Ovary (tissue), 9 donors: ENCODE data around the gene G6PC1. TPM values are rescaled to one million over a fixed set of nuclear protein-coding genes. Genes with fewer than 3 reads are reported as not detected.

Experiments used
- DNase-seq, 5 donors: peaks; one replicate each; pipeline ENCODE4 v3.0.0-alpha.2; 2019 to 2020
- H3K27ac ChIP-seq, 2 donors: fragments of 200-600 bp; one replicate each; pipeline versions ENCODE4 v1.5.1 to v1.8.0; 2019 to 2022
- H3K27me3 ChIP-seq: fragments of 200-600 bp; one replicate; pipeline ENCODE4 v1.8.0; 2022
- H3K36me3 ChIP-seq: fragments of 200-600 bp; sonication (generic); one replicate; pipeline ENCODE4 v1.5.1; 2019
- H3K4me1 ChIP-seq: one replicate; pipeline ENCODE4 v1.8.1; 2013; ENCODE audit warnings: mild to moderate bottlenecking, moderate library complexity; ENCODE audit not compliant: insufficient read depth
- H3K4me3 ChIP-seq: fragments of 200-600 bp; sonication (generic); one replicate; pipeline ENCODE4 v1.5.1; 2017
- H3K9me3 ChIP-seq, 2 donors: fragments of 200-600 bp in 1 of 2; sonication (generic) in 1 of 2; one replicate each; pipeline versions ENCODE4 v1.5.1 to v1.8.1; 2013 to 2019; ENCODE audit warnings: mild to moderate bottlenecking in 1 of 2, moderate library complexity in 1 of 2
- CTCF ChIP-seq, 3 donors: fragments of 450-650 bp in 2 of 3; fragments of 200-600 bp in 1 of 3; IDR thresholded peaks; one replicate each; pipeline versions ENCODE4 v1.5.1 to v1.8.0; 2016 to 2022; ENCODE audit warnings: antibody characterized with exemption in 3 of 3, mild to moderate bottlenecking in 1 of 3
- EP300 ChIP-seq: sonication (generic); formaldehyde crosslinking; IDR thresholded peaks from one replicate; pipeline ENCODE4 v1.6.1; 2017; ENCODE audit warnings: antibody characterized with exemption
- POLR2A ChIP-seq: fragments of 450-650 bp; IDR thresholded peaks from one replicate; pipeline ENCODE4 v1.6.1; 2017; ENCODE audit warnings: antibody characterized with exemption, mild to moderate bottlenecking, moderate library complexity
- WGBS, 3 donors: extraction: QIAGEN DNeasy Blood & Tissue Kit in 1 of 3; methylation state at CpG; one replicate each; pipeline versions ENCODE4 v1.1.5 to v1.1.7; 2013 to 2017; 5-methylcytosine and 5-hydroxymethylcytosine counted together
- intact Hi-C, 4 donors: fragments of 100-400 bp; cut with DNase I; formaldehyde crosslinking; loops; one replicate each; pipeline versions ENCODE4 v1.11.0 to v1.15.1; 2022 to 2023
- polyA plus RNA-seq, 2 donors: library from polyadenylated mRNA; stranded (reverse); fragments of 200-250 nt in 1 of 2; fragments of 350-450 nt in 1 of 2; fragmentation: Illumina TruSeq in 1 of 2; extraction: RNeasy Lipid Tissue Mini Kit (QIAGEN cat#74804) in 1 of 2; gene quantifications; one replicate each; pipeline ENCODE4 v1.2.3, GENCODE V29; 2013 to 2014
- total RNA-seq, 7 donors: library from RNA; depleted of rRNA in 2 of 7; stranded (reverse); fragments of >200 nt in 2 of 7; fragmentation: NEBNext Ultra II Directional in 3 of 7; extraction: Animal tissue kit (Norgen Biotek cat#: 25700) in 3 of 7; gene quantifications; one replicate each; pipeline versions ENCODE4 v1.1.0 to v1.2.4, GENCODE V29; 2016 to 2023
- donor health status: DM: no; HTN: no; CAD: no; lungs with moderate emphysema.
- donor health status: DM: no; HTN: no; CAD: no.
- donor health status: Bipolar disorder and iron deficiency.
- donor health status: DM: yes; HTN: yes; CAD: no.
- donor health status: DM: no; HTN: no; CAD: no.
- donor health status: DM: yes; HTN: yes; CAD: no.

Gene G6PC1
- total and polyA plus RNA-seq, 9 donors: 0.69 to 1.7 TPM; not detected in 7

GRCh38 chr17:42889809-42890208 lies 10.8 kb upstream of the G6PC1 start:
- Histone ChIP-seq H3K27me3 (no peaks in the 10 kb centered on the region), H3K27ac (no peak overlapping the region), H3K4me1 (peaks cover 3% of the 10 kb centered on the region), H3K36me3 (no peaks in the 10 kb centered on the region), H3K4me3 (no peak overlapping the region), H3K9me3 (no peaks in the 10 kb centered on the region)
- WGBS, 3 donors: 84 to 91% (median 89%) methylated on average over 7 of the region's 7 CpGs
- no peak for DNase-seq
- intact Hi-C loops: no loop called here
- no peak for TF ChIP-seq POLR2A
- no peak for TF ChIP-seq EP300
- TF ChIP-seq CTCF (IDR thresholded peaks at IDR 0.05): no peak

GRCh38 chr17:42891539-42892152 lies 9.0 kb upstream of the G6PC1 start:
- Histone ChIP-seq H3K4me1 (peaks cover 3% of the 10 kb centered on the region), H3K9me3 (no peaks in the 10 kb centered on the region), H3K4me3 (no peak overlapping the region), H3K36me3 (no peaks in the 10 kb centered on the region), H3K27me3 (no peaks in the 10 kb centered on the region), H3K27ac (peak overlapping the region; percentile 42 to 59)
- peak; percentile 57 to 71 (median 62) for DNase-seq
- intact Hi-C loops: no loop called here
- WGBS, 3 donors: 10 to 21% (median 10%) methylated on average over 10 of the region's 10 CpGs
- no peak for TF ChIP-seq CTCF (IDR thresholded peaks at IDR 0.05)
- no peak for TF ChIP-seq EP300
- no peak for TF ChIP-seq POLR2A

DNA sequence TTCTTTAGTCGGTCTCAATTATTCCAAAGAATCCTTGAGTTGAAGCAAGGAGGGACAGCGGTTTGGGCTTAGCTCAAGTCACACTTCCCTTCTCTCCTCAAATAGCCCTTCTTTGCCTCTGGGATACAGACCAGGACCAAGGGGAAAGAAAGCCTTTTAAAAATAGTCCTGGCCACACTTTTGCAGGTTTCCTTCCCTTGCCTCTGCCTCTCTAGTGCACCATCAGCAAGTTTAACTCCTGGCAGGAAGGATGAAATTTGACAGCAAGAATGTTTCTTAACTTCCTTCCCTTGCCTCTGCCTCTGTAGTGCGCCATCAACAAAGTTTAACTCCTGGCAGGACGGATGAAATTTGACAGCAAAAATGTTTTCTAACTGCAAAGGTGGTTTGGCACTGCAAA lies 7.2 kb upstream of the G6PC1 start:
- no peak overlapping the region for H3K4me3 ChIP-seq
- WGBS, 3 donors: 32 to 38% (median 37%) methylated on average over 4 of the region's 4 CpGs
- intact Hi-C loops: no loop called here
- no peaks in the 10 kb centered on the region for H3K27me3 ChIP-seq
- DNase-seq: no peak
- peak overlapping the region in 1 of 2 donors; percentile 12 for H3K27ac ChIP-seq
- peaks cover 3% of the 10 kb centered on the region for H3K4me1 ChIP-seq
- no peak for TF ChIP-seq EP300
- TF ChIP-seq POLR2A: no peak
- no peak for TF ChIP-seq CTCF (IDR thresholded peaks at IDR 0.05)
- H3K36me3 ChIP-seq: no peaks in the 10 kb centered on the region
- H3K9me3 ChIP-seq: no peaks in the 10 kb centered on the region

- intact Hi-C loops: no loop called here
- H3K4me3 ChIP-seq: no peak overlapping the region
- no peaks in the 10 kb centered on the region for H3K27me3 ChIP-seq
- 79 to 84% (median 82%) methylated on average over 12 of the region's 12 CpGs for WGBS, 3 donors
- H3K9me3 ChIP-seq: no peaks in the 10 kb centered on the region
- H3K36me3 ChIP-seq: no peaks in the 10 kb centered on the region
- peaks cover 3% of the 10 kb centered on the region for H3K4me1 ChIP-seq
- DNase-seq: no peak
- TF ChIP-seq POLR2A (no peak), EP300 (no peak), CTCF (IDR thresholded peaks at IDR 0.05) (no peak)
- H3K27ac ChIP-seq: no peak overlapping the region
Measured at GRCh38 chr17:42894283-42895184, 6.1 kb upstream of the G6PC1 start.
